ENCODE data around the gene C5orf58.
"Not testable (repeated sequence)": the region's sequence is repeated elsewhere in the genome, so short reads cannot be mapped to it uniquely, and the experiment has no call there.

DNA sequence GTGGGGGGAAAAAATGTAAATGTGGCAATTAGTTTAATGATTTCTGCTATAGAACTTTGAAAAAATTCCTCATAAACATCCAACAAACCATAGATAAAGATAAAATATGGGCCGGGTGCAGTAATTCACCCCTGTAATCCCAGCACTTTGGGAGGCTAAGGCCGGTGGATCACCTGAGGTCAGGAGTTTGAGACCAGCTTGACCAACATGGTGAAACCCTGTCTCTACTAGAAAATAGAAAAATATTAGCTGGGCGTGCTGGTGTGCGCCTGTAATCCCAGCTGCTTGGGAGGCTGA, 16.1 kb downstream of the C5orf58 start:
- TF ChIP-seq, protein P1, sequence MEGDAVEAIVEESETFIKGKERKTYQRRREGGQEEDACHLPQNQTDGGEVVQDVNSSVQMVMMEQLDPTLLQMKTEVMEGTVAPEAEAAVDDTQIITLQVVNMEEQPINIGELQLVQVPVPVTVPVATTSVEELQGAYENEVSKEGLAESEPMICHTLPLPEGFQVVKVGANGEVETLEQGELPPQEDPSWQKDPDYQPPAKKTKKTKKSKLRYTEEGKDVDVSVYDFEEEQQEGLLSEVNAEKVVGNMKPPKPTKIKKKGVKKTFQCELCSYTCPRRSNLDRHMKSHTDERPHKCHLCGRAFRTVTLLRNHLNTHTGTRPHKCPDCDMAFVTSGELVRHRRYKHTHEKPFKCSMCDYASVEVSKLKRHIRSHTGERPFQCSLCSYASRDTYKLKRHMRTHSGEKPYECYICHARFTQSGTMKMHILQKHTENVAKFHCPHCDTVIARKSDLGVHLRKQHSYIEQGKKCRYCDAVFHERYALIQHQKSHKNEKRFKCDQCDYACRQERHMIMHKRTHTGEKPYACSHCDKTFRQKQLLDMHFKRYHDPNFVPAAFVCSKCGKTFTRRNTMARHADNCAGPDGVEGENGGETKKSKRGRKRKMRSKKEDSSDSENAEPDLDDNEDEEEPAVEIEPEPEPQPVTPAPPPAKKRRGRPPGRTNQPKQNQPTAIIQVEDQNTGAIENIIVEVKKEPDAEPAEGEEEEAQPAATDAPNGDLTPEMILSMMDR (IDR thresholded peaks at IDR 0.05), result not testable (repeated sequence)
- TF ChIP-seq POLR2A, EP300 (IDR thresholded peaks at IDR 0.05): not testable (repeated sequence)
